NCI-H2029 treated with DMSO at 0.1 percent for 48 hours (cell line): ENCODE results near the gene RABL6.
"Not testable (repeated sequence)": the region's sequence is repeated elsewhere in the genome, so short reads cannot be mapped to it uniquely, and the experiment has no call there.

Experiments
- DNase-seq: peaks from one replicate; lab custom pipeline; 2025; lab: John Stamatoyannopoulos, UW

Gene RABL6

DNA sequence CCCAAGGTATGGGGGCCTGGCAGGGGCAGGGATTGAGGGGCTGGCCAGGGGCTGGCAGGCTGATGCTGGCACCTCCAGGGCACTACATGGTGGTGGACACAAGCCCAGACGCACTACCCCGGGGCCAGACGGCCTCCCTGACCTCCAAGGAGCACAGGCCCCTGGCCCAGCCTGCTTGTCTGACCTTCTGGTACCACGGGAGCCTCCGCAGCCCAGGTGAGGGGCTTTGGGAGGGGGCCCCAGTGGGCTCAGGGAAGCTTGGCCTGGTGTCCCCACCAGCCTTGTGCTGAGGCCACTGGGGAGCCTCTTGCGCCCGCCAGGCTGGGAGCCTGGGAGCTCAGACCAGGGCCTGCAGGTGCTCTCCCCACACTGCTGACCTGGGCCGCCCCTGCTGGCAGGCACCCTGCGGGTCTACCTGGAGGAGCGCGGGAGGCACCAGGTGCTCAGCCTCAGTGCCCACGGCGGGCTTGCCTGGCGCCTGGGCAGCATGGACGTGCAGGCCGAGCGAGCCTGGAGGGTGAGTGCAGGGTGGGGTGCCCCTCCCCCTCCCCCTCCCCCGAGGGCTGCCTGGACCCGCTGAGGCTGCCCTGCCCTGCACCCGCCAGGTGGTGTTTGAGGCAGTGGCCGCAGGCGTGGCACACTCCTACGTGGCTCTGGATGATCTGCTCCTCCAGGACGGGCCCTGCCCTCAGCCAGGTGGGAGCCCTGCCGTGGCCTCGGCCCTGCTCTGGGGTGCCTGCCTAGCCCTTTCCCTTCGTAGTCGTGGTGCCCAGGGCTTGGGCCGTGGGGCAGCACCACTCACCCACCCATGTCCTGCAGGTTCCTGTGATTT, 50.0 kb downstream of the RABL6 start:
- DNase-seq: no peak

DNA sequence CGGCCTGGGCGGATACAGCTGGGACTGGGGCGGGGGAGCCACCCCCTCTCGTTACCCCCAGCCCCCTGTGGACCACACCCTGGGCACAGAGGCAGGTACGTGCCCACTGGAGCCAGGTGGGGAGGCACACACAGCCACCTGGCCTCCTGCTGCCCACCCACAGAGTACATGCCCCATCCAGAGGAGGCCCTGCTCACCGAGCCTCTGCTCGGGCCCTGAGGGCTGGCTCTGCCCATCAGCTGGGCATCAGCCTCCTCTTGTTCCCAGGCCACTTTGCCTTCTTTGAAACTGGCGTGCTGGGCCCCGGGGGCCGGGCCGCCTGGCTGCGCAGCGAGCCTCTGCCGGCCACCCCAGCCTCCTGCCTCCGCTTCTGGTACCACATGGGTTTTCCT, 50.7 kb downstream of the RABL6 start:
- DNase-seq: no peak

DNA sequence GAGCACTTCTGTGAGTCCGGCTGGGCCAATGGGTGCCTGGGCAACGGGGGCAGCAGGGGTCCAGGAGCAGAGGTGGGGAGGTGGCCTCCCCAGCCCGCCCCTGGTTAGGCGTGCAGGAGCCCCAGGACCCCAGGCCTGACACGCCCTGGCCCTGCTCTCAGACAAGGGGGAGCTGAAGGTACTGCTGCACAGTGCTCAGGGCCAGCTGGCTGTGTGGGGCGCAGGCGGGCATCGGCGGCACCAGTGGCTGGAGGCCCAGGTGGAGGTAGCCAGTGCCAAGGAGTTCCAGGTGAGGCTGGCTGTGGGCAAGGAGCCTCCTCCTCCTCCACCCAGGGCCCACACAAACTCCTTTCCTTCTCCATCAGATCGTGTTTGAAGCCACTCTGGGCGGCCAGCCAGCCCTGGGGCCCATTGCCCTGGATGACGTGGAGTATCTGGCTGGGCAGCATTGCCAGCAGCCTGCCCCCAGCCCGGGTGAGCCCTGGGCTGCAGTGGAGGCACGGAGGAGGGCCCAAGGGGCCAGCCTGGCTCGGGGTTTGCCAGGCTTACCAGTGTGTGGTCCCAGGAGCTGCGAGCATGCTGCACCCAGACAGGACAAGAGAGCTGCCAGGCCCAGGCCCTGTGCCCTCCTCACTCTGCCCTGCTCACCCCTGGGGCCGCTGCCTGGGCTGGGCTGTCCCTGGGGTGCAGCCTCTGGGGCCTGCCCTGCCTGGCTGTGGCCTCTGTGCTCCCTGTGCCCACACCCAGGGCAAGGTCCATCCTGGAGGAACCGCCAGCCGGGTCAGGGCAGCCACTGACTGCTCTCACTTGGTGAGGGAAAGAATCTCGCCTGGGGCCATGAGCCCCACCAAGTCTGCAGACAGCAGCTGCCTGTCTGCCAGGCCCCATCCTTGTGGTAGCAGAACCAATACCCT, 51.4 kb downstream of the RABL6 start:
- peak; percentile 77 for DNase-seq

DNA sequence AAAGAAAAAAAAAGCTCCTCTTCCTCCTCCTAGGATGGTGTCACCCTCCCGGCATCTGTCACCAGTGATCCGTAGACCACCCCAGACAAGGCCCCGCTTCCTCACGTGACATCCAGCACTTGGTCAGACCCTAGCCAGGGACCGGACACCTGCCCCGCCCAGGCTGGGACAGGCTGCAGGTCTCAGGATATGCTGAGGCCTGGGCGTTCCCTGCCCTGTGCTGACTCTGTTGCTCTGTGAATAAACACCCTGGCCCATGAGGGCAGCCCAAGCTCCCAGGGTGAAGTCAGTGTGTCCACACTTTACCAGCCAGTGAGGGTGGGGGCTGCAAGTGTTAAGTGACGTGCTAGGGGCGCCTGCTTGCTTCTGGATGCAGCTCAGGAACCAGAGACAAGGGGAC, 52.8 kb downstream of the RABL6 start:
- no peak for DNase-seq

DNA sequence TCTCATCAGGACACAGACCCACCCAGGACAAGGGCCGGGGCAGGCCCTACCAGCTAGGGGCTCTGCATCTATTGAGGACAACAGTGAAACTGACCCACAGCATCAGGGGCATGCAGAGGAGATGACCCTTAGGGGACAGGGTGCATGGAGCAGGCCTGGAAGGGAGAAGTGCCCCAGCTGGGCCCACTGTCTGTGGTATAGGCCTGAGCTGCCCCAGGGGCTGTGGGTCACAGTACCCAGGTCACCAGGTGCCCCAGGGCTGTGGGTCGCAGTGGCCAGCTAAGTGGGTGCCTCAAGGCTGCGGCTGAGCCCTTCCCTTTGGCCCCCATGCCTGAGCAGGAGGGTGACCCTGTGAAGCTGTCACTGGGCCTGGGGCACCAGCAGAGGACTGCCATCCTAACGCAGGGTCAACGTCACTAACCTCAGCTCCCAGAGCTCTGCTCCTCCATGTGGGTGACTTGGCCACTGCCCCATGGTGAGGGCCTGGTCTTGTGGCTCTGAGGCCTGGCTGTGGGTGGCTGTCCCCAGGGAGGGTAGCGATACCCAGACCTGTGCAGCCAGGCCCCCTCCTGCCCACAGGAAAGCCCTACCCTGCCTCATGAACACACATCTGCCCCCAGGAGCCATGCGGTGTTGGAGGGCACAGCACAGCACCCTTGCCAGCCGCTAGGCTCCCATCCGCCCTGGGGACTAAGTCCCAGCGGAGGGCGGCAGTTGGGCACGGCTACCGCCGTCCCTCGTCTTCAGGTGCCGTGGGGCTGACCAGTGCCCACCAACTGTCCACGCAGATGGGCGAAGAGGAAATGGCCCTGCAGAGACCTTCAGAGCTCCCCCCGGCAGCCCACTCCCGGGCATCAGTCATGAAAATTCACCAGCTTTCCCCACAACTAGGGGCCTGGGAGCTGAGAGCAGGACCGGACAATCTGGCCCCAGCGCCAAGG, 53.5 kb downstream of the RABL6 start:
- no peak for DNase-seq

DNA sequence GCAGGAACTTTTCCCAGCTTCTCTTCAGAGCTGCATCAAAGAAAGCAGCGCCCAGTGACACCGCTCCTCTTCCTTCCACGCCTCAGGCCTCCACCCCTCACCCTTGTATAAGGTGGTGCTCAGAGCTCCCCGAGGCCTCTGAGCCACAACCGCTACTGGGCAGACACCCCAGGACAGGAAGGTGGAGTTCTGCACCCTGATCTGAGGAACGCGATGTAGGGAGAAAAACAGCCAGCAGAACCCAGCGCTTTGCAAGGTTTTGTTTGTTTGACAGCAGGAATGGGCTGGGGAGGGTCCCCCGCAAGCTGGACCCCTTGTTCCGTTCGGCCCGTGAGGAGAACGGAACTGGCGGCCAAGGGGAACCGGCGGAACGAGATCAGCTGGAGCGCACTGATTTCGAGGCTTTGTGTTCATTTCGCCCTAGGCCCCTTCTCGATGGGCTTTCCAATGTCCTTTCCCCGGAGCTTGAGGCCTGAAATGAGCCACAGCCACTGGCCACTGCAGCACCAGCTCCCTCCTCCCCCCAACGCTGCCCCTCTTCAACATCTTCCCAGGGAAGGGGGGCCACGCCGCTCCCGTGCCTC, 54.2 kb downstream of the RABL6 start:
- DNase-seq: no peak

DNA sequence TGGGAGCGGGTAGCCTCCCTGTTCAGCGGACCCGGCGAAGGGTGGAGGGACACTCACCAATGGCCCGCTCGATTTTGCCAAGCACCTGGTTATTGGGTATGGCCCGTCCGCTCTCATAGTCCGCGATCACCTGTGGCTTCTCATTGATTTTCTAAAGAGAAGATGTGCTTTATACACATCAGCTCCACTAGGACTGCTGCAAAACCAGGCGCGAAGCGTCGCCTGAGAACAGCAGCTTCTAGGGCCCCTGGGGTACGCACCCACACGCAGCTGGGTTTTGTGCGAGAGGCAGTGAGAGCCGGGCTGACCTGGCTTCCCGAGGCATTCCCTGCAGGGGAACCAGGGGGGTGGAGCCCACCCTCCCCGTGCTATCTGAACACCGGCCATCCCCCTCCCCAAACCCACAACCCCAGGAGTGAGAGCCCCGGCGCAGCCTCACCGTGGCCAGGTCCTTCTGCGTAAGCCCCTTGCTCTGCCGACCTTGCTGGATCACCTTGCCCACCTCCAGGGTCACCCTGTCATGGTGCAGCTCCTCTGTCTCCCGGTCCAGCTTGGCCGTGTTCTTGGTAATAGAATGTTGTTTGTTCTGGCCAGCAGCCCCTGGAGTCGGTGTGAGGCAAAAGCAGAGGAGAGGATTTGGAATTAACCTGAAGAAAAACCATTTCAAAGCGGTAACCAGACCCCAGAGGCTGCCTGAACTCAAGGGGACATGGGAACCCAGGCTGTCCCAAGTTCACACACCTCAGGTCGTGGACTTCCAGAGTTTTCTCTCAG, 55.3 kb downstream of the RABL6 start:
- no peak for DNase-seq

DNA sequence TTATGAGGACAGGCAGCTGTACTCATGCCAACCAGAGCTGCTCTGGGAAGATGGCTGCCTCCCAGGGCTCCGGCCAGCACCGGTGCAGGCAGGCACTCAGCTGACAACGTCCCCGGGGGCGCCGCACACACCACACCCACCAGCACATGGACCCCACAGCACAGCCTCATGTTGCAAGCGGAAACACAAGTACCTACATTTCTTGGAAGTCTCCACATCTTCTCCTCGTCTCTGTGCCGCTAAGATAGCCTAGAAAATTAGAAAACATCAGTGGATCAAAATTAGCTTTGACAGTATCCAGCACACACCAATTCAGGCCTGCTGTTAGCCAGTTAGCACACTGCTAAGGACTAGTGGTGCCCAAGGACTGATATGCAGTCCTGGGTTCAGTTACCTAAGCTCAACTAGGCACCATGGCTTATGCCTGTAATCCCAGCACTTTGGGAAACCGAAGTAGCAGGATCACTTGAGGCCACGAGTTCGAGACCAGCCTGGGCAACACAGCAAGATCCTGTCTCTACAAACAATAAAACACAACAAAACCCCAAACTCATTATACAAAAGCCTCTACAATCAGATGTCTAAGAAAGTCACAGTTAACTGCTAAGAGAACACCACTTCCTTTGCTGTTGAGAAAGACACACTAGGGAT, 56.0 kb downstream of the RABL6 start:
- DNase-seq: no peak

DNA sequence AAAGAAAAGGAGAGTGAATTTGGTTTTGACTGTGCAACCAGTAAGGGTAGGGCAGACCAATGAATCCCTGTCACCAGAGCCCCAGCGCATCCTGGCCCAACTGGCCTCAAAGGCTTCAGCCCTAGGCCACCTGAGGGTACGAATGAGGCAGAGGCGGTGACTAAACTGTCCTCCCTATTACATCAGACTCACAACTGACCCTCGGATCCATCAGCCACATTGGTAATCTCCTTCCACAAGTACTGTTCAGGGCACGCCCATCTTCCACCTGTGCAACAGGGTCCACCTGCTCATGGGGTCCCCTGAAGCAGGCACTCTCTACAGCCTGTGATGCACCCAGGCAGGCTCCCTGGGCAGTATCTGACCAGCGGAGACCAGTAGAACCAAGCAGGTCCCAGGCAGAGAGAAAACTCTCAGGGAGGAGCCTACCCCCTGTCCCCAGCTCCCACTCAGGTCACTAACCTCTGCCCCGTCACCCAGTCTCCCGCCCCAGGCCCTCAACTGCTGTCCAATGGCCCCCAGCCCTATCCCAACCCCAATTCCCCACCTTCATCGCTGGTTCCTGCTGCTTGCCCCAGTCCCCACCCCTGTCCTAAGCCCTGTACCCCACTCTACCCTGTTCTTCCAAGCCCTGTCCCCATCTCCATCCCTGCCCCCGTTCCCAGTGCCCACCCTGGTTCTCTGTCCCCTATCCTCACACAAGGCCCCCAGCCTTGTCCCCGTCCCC, 57.5 kb downstream of the RABL6 start:
- DNase-seq: no peak

DNA sequence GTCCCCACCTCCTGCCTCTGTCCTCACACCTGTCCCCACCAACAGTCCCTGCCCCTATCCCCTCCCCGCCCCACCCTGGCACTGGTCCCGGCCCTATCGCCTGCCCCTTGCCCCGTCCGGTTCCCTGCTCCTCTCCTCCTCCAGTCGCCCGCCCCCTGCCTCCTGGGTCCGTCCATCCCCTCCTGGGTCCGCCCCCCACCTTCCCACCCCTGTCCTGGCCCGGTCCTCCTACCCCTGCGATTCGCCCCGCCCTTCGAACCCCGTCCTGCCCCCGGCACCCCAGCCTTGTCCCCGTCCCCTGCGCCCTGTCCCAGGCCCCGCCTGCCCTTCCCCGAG, 58.0 kb downstream of the RABL6 start:
- DNase-seq: no peak

DNA sequence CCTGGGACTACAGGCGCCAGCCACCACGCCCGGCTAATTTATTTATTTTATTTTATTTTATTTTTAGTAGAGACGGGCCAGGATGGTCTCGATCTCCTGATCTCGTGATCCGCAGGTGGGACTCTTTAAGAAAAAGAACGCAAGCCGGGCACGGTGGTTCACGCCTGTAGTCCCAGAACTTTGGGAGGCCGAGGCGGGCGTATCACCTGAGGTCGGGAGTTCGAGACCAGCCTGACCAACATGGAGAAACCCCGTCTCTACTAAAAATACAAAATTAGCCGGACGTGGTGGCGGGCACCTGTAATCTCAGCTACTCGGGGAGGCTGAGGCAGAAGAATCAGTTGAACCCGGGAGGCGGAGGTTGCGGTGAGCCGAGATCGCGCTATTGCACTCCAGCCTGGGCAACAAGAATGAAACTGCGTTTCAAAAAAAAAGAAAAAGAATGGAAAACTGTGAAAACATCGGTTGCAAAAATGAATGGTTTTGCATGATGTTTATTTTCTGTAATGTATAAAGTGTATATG, 59.2 kb downstream of the RABL6 start:
- not testable (repeated sequence) for DNase-seq

DNA sequence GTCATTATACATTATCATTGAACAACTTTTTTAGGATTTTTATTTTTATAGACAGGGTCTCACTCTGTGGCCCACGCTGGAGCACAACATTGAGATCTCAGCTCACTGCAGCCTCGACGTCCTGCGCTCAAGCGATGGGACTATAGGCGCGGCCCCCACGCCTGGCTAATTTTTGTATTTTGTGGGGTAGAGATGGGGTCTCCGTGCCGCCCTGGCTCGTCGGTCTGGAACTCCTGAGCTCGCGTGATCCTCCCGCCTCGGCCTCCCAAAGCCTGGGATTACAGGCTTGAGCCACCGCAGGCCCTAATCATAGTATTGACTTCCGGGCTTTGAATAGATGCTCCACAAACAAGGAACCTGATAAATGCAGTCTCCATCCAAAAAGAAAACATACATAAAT, 59.7 kb downstream of the RABL6 start:
- DNase-seq: no peak

DNA sequence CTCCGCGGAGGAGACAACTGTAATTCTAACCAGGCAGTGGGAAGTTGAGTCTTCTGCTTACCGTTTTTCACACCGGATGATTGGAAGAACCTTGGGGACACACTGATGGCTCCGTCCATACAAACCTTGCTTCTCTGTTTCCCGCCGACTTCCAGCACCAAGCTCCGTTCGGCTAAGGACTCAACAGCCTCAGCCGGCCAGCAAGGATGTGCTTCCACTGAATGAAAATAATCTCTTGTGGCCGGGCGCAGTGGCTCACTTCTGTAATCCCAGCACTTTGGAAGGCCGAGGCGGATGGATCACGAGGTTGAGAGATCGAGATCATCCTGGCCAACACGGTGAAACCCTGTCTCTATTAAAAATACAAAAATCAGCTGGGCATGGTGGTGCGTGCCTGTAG, 60.2 kb downstream of the RABL6 start:
- no peak for DNase-seq

DNA sequence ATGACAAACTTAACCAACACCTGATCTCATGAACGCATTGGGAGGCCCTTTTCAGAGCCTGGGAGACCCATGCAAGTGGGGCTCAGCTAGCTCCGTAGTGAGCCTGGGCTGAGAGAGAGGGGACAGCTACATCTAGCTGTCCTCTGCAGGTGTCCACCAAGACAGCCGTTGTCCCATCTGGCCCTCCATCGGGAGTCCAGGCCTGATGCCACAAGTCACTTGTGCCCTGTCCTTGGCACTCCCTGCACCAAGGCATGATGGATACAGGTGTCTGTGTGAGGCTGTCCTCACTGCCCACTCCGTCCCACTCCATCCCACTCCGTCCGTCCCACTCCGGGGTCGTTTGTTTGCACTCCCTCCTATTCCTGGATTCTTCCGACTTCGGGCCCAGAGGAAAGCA, 60.9 kb downstream of the RABL6 start:
- no peak for DNase-seq

DNA sequence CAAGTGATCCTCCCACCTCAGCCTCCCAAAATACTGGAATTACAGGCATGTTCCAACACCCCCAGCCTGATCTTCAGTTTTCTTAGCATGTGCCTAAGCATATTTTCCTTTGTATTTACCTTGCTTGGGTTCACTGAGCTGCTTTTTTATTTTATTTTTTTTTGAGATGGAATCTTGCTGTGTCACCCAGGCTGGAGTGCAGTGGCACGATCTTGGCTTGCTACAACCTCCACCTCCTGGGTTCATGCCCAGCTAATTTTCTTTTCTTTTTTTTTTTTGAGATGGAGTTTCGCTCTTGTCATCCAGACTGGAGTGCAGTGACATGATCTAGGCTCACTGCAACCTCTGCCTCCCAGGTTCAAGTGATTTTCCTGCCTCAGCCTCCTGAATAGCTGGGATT, 61.9 kb downstream of the RABL6 start:
- not testable (repeated sequence) for DNase-seq

DNA sequence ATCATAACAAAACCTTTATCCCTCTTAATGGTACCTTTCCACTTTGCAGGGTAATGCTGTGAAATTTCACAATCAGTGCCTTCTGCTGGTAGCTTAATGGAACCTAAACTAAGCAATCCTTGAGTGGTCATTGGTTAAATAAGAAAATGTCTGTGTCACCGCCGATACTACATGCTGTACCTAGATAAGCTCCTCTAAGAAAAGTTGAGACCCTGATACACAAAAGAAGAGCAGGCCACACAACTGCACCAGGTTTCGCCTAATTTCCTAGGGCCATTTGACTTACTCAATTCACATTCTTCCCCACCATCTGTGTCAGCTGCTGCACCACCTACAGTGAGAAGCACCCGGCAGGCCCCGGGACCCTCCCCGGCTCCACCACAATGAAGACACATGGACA, 67.4 kb downstream of the RABL6 start:
- no peak for DNase-seq

DNA sequence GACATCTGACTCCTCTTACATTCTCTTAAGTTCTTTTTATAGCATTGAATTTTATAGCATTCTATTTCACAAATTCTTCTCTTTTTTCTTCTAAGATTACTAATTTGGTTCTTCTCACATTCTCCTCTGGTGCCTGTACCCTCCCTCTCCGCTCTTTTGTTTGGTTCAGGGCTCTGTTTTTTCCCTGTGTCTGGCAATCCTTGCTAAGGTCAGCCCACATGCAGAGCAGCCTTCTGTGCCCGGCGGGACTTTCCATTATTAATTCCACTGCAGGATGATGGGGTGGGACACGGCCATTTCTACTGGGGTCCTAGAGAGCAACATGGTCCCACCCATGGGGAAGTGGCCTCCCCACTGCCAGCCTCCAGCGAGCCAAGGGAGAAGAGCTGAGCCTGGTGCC, 68.7 kb downstream of the RABL6 start:
- no peak for DNase-seq

DNA sequence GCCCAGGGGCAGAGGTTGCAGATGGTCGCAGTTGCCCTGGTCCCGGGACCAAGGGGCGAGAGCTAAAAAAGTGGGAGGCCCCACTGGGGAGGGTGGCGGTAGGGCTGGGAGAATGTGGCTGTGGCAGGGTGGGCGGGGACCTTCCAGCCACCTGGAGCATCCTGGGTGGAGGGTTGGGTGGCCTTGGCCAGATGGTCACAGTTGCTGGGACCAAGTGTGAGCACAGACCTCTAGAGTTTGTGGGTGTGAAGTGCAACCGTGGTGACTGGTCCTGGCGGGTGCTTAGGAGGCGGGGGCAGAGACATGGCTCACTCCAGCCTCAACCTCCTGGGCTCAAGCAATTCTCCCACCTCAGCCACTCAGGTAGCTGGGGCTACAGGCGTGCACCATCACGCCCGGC, 72.9 kb downstream of the RABL6 start:
- no peak for DNase-seq

DNA sequence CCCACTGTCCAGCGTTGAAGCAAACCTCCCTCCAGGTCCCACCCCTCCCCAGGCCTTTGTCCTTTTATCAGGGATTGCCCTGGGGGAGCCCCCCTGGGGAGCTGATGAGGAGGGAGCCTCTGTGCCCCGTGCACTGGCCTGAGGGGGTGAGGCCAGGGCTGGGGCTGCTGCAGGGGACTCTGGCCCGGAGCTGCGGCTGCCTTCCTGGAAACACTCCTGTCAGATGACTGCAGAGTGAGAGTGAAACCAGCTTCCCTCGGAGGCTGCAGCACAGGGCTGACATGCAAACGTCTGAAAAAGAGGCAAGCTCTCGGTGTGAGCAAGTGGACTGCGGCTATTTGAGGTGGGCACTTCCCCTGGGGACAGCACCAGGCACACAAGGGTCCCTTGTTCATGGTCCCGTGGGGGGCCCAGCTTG, 74.0 kb downstream of the RABL6 start:
- DNase-seq: no peak
